IMR-90 (cell line): Measurements from ENCODE around the gene VAT1L. TPM values are rescaled to one million over a fixed set of nuclear protein-coding genes. Genes with fewer than 3 reads are reported as not detected.

ENCODE experiments used
- ATAC-seq: fragments of 200-7000 bp; cut with Tn5 transposase; 2 replicates; pipeline ENCODE4 v1.9.1; 2020; ENCODE audit warnings: low read depth, mild to moderate bottlenecking, moderate library complexity
- BruUV-seq: library from RNA; stranded (reverse); fragments of 400-500 nt; replicated peaks from 2 replicates; lab custom pipeline; 2021; lab: Mats Ljungman, UMichigan
- CTCF ChIA-PET: fragments of 300-600 bp; formaldehyde crosslinking; extraction: SDS; loops from one replicate; lab custom pipeline; 2021; ENCODE audit warnings: antibody characterized with exemption; lab: Yijun Ruan, JAX
- POLR2A ChIA-PET: fragments of 300-600 bp; sonication (Branson Sonifier 250); formaldehyde crosslinking; loops from one replicate; lab custom pipeline; 2022; ENCODE audit warnings: antibody characterized with exemption; ENCODE audit not compliant: unreplicated experiment; lab: Charles Lee
- DNase-seq: peaks from one replicate; pipeline ENCODE4 v3.0.0; 2013
- H2AFZ ChIP-seq: replicated peaks from 2 replicates; pipeline ENCODE3; 2013; ENCODE audit warnings: low read length, mild to moderate bottlenecking; ENCODE audit not compliant: poor library complexity
- H2AK5ac ChIP-seq: 2 replicates; pipeline ENCODE4 v1.6.1; 2013; ENCODE audit warnings: low read depth, low read length, inconsistent platforms
- H2AK9ac ChIP-seq: replicated peaks from 2 replicates; pipeline ENCODE3; 2013; ENCODE audit warnings: mild to moderate bottlenecking, low read depth, low read length, moderate library complexity; ENCODE audit not compliant: poor library complexity
- H2BK120ac ChIP-seq: 2 replicates; pipeline ENCODE4 v1.6.1; 2013; ENCODE audit warnings: low read depth, low read length, inconsistent platforms
- H2BK15ac ChIP-seq: 3 replicates; pipeline ENCODE4 v1.6.1; 2013; ENCODE audit warnings: low read depth, low read length, inconsistent platforms
- H2BK20ac ChIP-seq: 2 replicates; pipeline ENCODE4 v1.6.1; 2013; ENCODE audit warnings: low read depth, mild to moderate bottlenecking, inconsistent platforms, low read length, moderate library complexity
- H2BK5ac ChIP-seq: 2 replicates; pipeline ENCODE4 v1.6.1; 2013; ENCODE audit warnings: mild to moderate bottlenecking, low read depth, low read length, inconsistent platforms; ENCODE audit not compliant: poor library complexity, severe bottlenecking
- H3K14ac ChIP-seq: replicated peaks from 2 replicates; pipeline ENCODE4 v1.6.1; 2013; ENCODE audit warnings: low read depth, low read length, inconsistent platforms
- H3K18ac ChIP-seq: 2 replicates; pipeline ENCODE4 v1.6.1; 2013; ENCODE audit warnings: low read depth, low read length, control low read depth
- H3K23ac ChIP-seq: 2 replicates; pipeline ENCODE4 v1.6.1; 2013; ENCODE audit warnings: low read depth, low read length, inconsistent platforms
- H3K27ac ChIP-seq: 2 replicates; pipeline ENCODE4 v1.5.1; 2013; ENCODE audit warnings: mild to moderate bottlenecking, control low read depth, low read length; ENCODE audit not compliant: insufficient read depth
- H3K27me3 ChIP-seq: 2 replicates; pipeline ENCODE4 v1.6.1; 2013; ENCODE audit warnings: low read length; ENCODE audit not compliant: control insufficient read depth, insufficient read depth
- H3K36me3 ChIP-seq: 2 replicates; pipeline ENCODE4 v1.6.1; 2013; ENCODE audit warnings: low read length, mixed read lengths; ENCODE audit not compliant: control insufficient read depth, insufficient read depth
- H3K4ac ChIP-seq: 2 replicates; pipeline ENCODE4 v1.6.1; 2013; ENCODE audit warnings: low read depth, low read length, inconsistent platforms
- H3K4me1 ChIP-seq: 2 replicates; pipeline ENCODE4 v1.6.1; 2013; ENCODE audit warnings: low read length, mixed read lengths; ENCODE audit not compliant: control insufficient read depth, insufficient read depth
- H3K4me2 ChIP-seq: 2 replicates; pipeline ENCODE4 v1.6.1; 2013; ENCODE audit warnings: low read depth, mild to moderate bottlenecking, control low read depth, low read length, moderate library complexity
- H3K4me3 ChIP-seq: 2 replicates; pipeline ENCODE4 v1.5.1; 2013; ENCODE audit warnings: low read depth, mild to moderate bottlenecking, control low read depth, low read length, moderate library complexity; ENCODE audit not compliant: insufficient read depth
- H3K56ac ChIP-seq: 2 replicates; pipeline ENCODE4 v1.6.1; 2013; ENCODE audit warnings: low read length, inconsistent platforms; ENCODE audit not compliant: insufficient read depth; ENCODE audit errors: extremely low read depth
- H3K79me1 ChIP-seq, 2 experiments: 2 replicates each; pipeline ENCODE4 v1.6.1; 2013; ENCODE audit warnings: low read length in 2 of 2, inconsistent platforms in 1 of 2, low read depth in 1 of 2
- H3K9ac ChIP-seq: 2 replicates; pipeline ENCODE4 v1.6.1; 2013; ENCODE audit warnings: low read depth, low read length, control low read depth
- H3K9me1 ChIP-seq: 2 replicates; pipeline ENCODE4 v1.6.1; 2013; ENCODE audit warnings: low read length, inconsistent platforms; ENCODE audit not compliant: insufficient read depth
- H3K9me3 ChIP-seq: 2 replicates; pipeline ENCODE4 v1.6.1; 2013; ENCODE audit warnings: low read length; ENCODE audit not compliant: control insufficient read depth, insufficient read depth
- H4K20me1 ChIP-seq: 2 replicates; pipeline ENCODE4 v1.6.1; 2013; ENCODE audit warnings: low read length, inconsistent platforms; ENCODE audit not compliant: insufficient read depth
- H4K5ac ChIP-seq: 2 replicates; pipeline ENCODE4 v1.6.1; 2013; ENCODE audit warnings: mild to moderate bottlenecking, low read depth, low read length, control low read depth
- H4K8ac ChIP-seq, 2 experiments: 2 replicates each; pipeline ENCODE4 v1.6.1; 2013; ENCODE audit warnings: low read depth in 2 of 2, low read length in 2 of 2, control low read depth in 1 of 2, inconsistent platforms in 1 of 2
- H4K91ac ChIP-seq: 2 replicates; pipeline ENCODE4 v1.6.1; 2013; ENCODE audit warnings: low read depth, low read length, inconsistent platforms; ENCODE audit not compliant: insufficient read depth
- BHLHE40 ChIP-seq: fragments of 150-350 bp; IDR thresholded peaks from 2 replicates; pipeline ENCODE4 v1.6.1; 2016; ENCODE audit warnings: mild to moderate bottlenecking, low read depth, low read length
- CEBPB ChIP-seq: IDR thresholded peaks from 2 replicates; pipeline ENCODE4 v1.6.1; 2012; ENCODE audit warnings: low read depth, low read length, improper control_type of control experiment
- CHD1 ChIP-seq: IDR thresholded peaks from 2 replicates; pipeline ENCODE4 v1.6.1; 2012; ENCODE audit warnings: low read depth, low read length, improper control_type of control experiment
- CTCF ChIP-seq: conservative IDR thresholded peaks from 2 replicates; pipeline ENCODE4 v1.5.1; 2012; ENCODE audit warnings: mild to moderate bottlenecking, low read depth, low read length, improper control_type of control experiment
- ELK1 ChIP-seq: fragments of 150-350 bp; IDR thresholded peaks from 2 replicates; pipeline ENCODE4 v1.6.1; 2016; ENCODE audit warnings: low read depth, mild to moderate bottlenecking, low read length, moderate library complexity, borderline replicate concordance
- FOS ChIP-seq: fragments of 150-350 bp; IDR thresholded peaks from 2 replicates; pipeline ENCODE4 v1.6.1; 2016; ENCODE audit warnings: low read depth, low read length
- MAFK ChIP-seq: IDR thresholded peaks from 2 replicates; pipeline ENCODE4 v1.6.1; 2012; ENCODE audit warnings: low read depth, low read length, improper control_type of control experiment
- MAZ ChIP-seq: IDR thresholded peaks from 2 replicates; pipeline ENCODE4 v1.6.1; 2012; ENCODE audit warnings: low read depth, mild to moderate bottlenecking, low read length, improper control_type of control experiment, moderate library complexity, borderline replicate concordance
- MXI1 ChIP-seq: IDR thresholded peaks from 2 replicates; pipeline ENCODE4 v1.6.1; 2012; ENCODE audit warnings: low read depth, mild to moderate bottlenecking, low read length, moderate library complexity, borderline replicate concordance
- NFE2L2 ChIP-seq: fragments of 150-350 bp; IDR thresholded peaks from 2 replicates; pipeline ENCODE4 v1.6.1; 2016; ENCODE audit warnings: low read depth, mild to moderate bottlenecking, low read length
- POLR2A ChIP-seq: IDR thresholded peaks from 2 replicates; pipeline ENCODE4 v1.6.1; 2012; ENCODE audit warnings: mild to moderate bottlenecking, low read depth, low read length
- RAD21 ChIP-seq: IDR thresholded peaks from 2 replicates; pipeline ENCODE4 v1.6.1; 2012; ENCODE audit warnings: low read length, improper control_type of control experiment
- RCOR1 ChIP-seq: IDR thresholded peaks from 2 replicates; pipeline ENCODE4 v1.6.1; 2012; ENCODE audit warnings: mild to moderate bottlenecking, low read length, improper control_type of control experiment; ENCODE audit not compliant: insufficient replicate concordance
- RFX5 ChIP-seq: IDR thresholded peaks from 2 replicates; pipeline ENCODE4 v1.8.0; 2012; ENCODE audit warnings: low read depth, mild to moderate bottlenecking, low read length, moderate library complexity
- SMC3 ChIP-seq: fragments of 150-350 bp; IDR thresholded peaks from 2 replicates; pipeline ENCODE4 v1.6.1; 2016; ENCODE audit warnings: low read depth, mild to moderate bottlenecking, antibody characterized with exemption, low read length, moderate library complexity
- USF2 ChIP-seq: fragments of 150-350 bp; IDR thresholded peaks from 2 replicates; pipeline ENCODE4 v1.6.1; 2017; ENCODE audit warnings: mild to moderate bottlenecking, antibody characterized with exemption, low read length, low read depth
- WGBS, 2 experiments: methylation state at CpG; one replicate each; pipeline versions ENCODE4 v1.1.5 to v1.1.7; 2013; ENCODE audit warnings: missing lambda C conversion rate in 2 of 2; ENCODE audit not compliant: insufficient read length in 1 of 2; ENCODE audit errors: extremely low coverage in 2 of 2; 5-methylcytosine and 5-hydroxymethylcytosine counted together
- dilution Hi-C: fragments of 300-500 bp; cut with HindIII; formaldehyde crosslinking; loops from one replicate; pipeline ENCODE4 v1.14.3; 2018; ENCODE audit warnings: low sequenced_read_pairs; ENCODE audit not compliant: unreplicated experiment
- in situ Hi-C: fragments of 300-500 bp; cut with MboI; formaldehyde crosslinking; loops from 3 replicates; pipeline ENCODE4 v1.14.3; 2019; ENCODE audit warnings: low sequenced_read_pairs, inconsistent platforms, mixed read lengths
- intact Hi-C: fragments of 100-400 bp; cut with micrococcal nuclease; formaldehyde crosslinking; loops from 2 replicates; pipeline ENCODE4 v1.10.0; 2022
- polyA plus RNA-seq, 3 experiments: library from polyadenylated mRNA; depleted of rRNA; stranded (reverse); fragments of >200 nt; gene quantifications; 2 replicates each; pipeline ENCODE4 v1.2.3, GENCODE V29; 2012; ENCODE audit warnings: low replicate concordance in 1 of 3
- total RNA-seq: library from RNA; depleted of rRNA; stranded (reverse); fragments of >200 nt; gene quantifications from 2 replicates; pipeline ENCODE4 v1.2.3, GENCODE V29; 2012

Gene VAT1L
- total and polyA plus RNA-seq, 2 of the 4 experiments (the other 2 are of a cell fraction), result 15.4 to 18.5 TPM

- Histone ChIP-seq H3K4ac (no peak overlapping the region), H3K9me1 (no peaks in the 10 kb centered on the region), H3K14ac (no peak overlapping the region), H2BK15ac (no peak overlapping the region), H2BK120ac (no peak overlapping the region), H3K27me3 (no peaks in the 10 kb centered on the region; the same call in 1 of the 2 replicates), H3K56ac (no peak overlapping the region), H3K23ac (no peak overlapping the region), H4K8ac (no peak overlapping the region), H3K9ac (no peak overlapping the region), H3K4me3 (no peak overlapping the region), H4K20me1 (no peaks in the 10 kb centered on the region), H2BK20ac (no peak overlapping the region), H3K4me1 (no peaks in the 10 kb centered on the region), H2BK5ac (no peak overlapping the region), H3K4me2 (no peak overlapping the region), H2AK5ac (no peak overlapping the region), H2AFZ (no peak overlapping the region), H4K91ac (no peak overlapping the region), H3K18ac (no peak overlapping the region), H4K5ac (no peak overlapping the region), H3K27ac (no peak overlapping the region), H2AK9ac (no peak overlapping the region), H3K79me1 (no peaks in the 10 kb centered on the region), H3K9me3 (no peaks in the 10 kb centered on the region), H3K36me3 (no peaks in the 10 kb centered on the region)
- BruUV-seq, result no TSS peak
- POLR2A ChIA-PET, result no interaction called here
- ATAC-seq, result no peak
- DNase-seq, result no peak
- no CpG with 5 or more reads among the region's 2 CpGs for WGBS, 2 experiments
- TF ChIP-seq RAD21 (no peak), NFE2L2 (no peak), RFX5 (no peak), CEBPB (no peak), RCOR1 (no peak), ELK1 (no peak), POLR2A (no peak), MAFK (no peak), USF2 (no peak), MXI1 (no peak), MAZ (no peak), BHLHE40 (no peak), FOS (no peak), CTCF (no peak), CHD1 (no peak), SMC3 (no peak)
- CTCF ChIA-PET, result no interaction called here
- intact Hi-C loops, result no loop called here
- in situ Hi-C loops, result no loop called here
- dilution Hi-C loops, result no loop called here
These were observed 199.4 kb downstream of the VAT1L start for GRCh38 chr16:77987810-77988209.
